Ecto neural progenitor cell (in vitro differentiated cells): ENCODE measurements around the gene ADAMTS17.

Experiments used
- DNase-seq: peaks from one replicate; pipeline ENCODE4 v3.0.0-alpha.2; 2018; ENCODE audit warnings: low spot score

Gene ADAMTS17

GRCh38 chr15:100276506-100276905 is 65.3 kb downstream of the ADAMTS17 start:
- DNase-seq, result no peak

GRCh38 chr15:100275641-100276040 is 66.1 kb downstream of the ADAMTS17 start:
- no peak for DNase-seq

- DNase-seq, result no peak
These were observed 71.9 kb downstream of the ADAMTS17 start for GRCh38 chr15:100269831-100270230.

- no peak for DNase-seq
These were observed 75.6 kb downstream of the ADAMTS17 start for GRCh38 chr15:100266166-100266565.

- DNase-seq, result peak; percentile 42
These were observed 76.1 kb downstream of the ADAMTS17 start for GRCh38 chr15:100265641-100266035.

GRCh38 chr15:100264994-100265640 is 76.7 kb downstream of the ADAMTS17 start:
- DNase-seq, result no peak

GRCh38 chr15:100263721-100264455 is 77.9 kb downstream of the ADAMTS17 start:
- no peak for DNase-seq

GRCh38 chr15:100263031-100263430 is 78.7 kb downstream of the ADAMTS17 start:
- no peak for DNase-seq

- DNase-seq, result peak; percentile 19
These were observed 80.2 kb downstream of the ADAMTS17 start for GRCh38 chr15:100261302-100262240.

- peak; percentile 8 for DNase-seq
These were observed 82.5 kb downstream of the ADAMTS17 start for GRCh38 chr15:100259266-100259665.

GRCh38 chr15:100256970-100257650 is 84.7 kb downstream of the ADAMTS17 start:
- DNase-seq, result peak; percentile 15

GRCh38 chr15:100256101-100256969 is 85.4 kb downstream of the ADAMTS17 start:
- DNase-seq, result peak; percentile 32

- DNase-seq, result peak; percentile 36
These were observed 86.1 kb downstream of the ADAMTS17 start for GRCh38 chr15:100255644-100256043.

GRCh38 chr15:100254691-100255090 is 87.1 kb downstream of the ADAMTS17 start:
- DNase-seq, result peak; percentile 8

GRCh38 chr15:100254285-100254684 is 87.5 kb downstream of the ADAMTS17 start:
- no peak for DNase-seq

GRCh38 chr15:100253640-100254039 is 88.1 kb downstream of the ADAMTS17 start:
- peak; percentile 10 for DNase-seq

- peak; percentile 7 for DNase-seq
These were observed 88.9 kb downstream of the ADAMTS17 start for GRCh38 chr15:100252779-100253417.

GRCh38 chr15:100252359-100252758 is 89.4 kb downstream of the ADAMTS17 start:
- DNase-seq, result peak; percentile 19

GRCh38 chr15:100250176-100250800 is 91.5 kb downstream of the ADAMTS17 start:
- peak; percentile 19 for DNase-seq
